ENCODE measurements around the gene PLK5.

Gene PLK5

GRCh38 chr19:1505991-1506881 is 17.6 kb upstream of the PLK5 start:
- Histone ChIP-seq H3K27ac (ENCODE audit: low read depth, low read length, poor library complexity, severe bottlenecking) (no peak overlapping the region), H3F3A (ENCODE audit: insufficient read depth, low read length) (no peaks in the 10 kb centered on the region), H3K79me2 (ENCODE audit: insufficient read depth, low read length) (no peaks in the 10 kb centered on the region), H3K9me2 (ENCODE audit: low read depth, low read length) (no peaks in the 10 kb centered on the region), H3K9ac (ENCODE audit: low read length) (no peak overlapping the region), H3K9me3 (ENCODE audit: low read length) (no peaks in the 10 kb centered on the region), H3K36me3 (ENCODE audit: insufficient read depth, low read length) (no peaks in the 10 kb centered on the region), H3K4me3 (ENCODE audit: low read depth, low read length, poor library complexity, severe bottlenecking) (no peak overlapping the region), H3K27me3 (ENCODE audit: insufficient read depth, low read length) (peaks cover 5% of the 10 kb centered on the region; the same call in 1 of the 2 replicates), H4K20me1 (ENCODE audit: insufficient read depth, low read length) (no peaks in the 10 kb centered on the region), H2AFZ (ENCODE audit: low read length) (no peak overlapping the region), H3K4me1 (ENCODE audit: insufficient read depth, low read length, severe bottlenecking) (no peaks in the 10 kb centered on the region), H3K4me2 (ENCODE audit: low read length) (no peak overlapping the region)
- TF ChIP-seq EZH2 (IDR thresholded peaks at IDR 0.05; ENCODE audit: borderline replicate concordance, low read length), result no peak
- TF ChIP-seq, protein P1, sequence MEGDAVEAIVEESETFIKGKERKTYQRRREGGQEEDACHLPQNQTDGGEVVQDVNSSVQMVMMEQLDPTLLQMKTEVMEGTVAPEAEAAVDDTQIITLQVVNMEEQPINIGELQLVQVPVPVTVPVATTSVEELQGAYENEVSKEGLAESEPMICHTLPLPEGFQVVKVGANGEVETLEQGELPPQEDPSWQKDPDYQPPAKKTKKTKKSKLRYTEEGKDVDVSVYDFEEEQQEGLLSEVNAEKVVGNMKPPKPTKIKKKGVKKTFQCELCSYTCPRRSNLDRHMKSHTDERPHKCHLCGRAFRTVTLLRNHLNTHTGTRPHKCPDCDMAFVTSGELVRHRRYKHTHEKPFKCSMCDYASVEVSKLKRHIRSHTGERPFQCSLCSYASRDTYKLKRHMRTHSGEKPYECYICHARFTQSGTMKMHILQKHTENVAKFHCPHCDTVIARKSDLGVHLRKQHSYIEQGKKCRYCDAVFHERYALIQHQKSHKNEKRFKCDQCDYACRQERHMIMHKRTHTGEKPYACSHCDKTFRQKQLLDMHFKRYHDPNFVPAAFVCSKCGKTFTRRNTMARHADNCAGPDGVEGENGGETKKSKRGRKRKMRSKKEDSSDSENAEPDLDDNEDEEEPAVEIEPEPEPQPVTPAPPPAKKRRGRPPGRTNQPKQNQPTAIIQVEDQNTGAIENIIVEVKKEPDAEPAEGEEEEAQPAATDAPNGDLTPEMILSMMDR (IDR thresholded peaks at IDR 0.05; ENCODE audit: low read length), result no peak

DNA sequence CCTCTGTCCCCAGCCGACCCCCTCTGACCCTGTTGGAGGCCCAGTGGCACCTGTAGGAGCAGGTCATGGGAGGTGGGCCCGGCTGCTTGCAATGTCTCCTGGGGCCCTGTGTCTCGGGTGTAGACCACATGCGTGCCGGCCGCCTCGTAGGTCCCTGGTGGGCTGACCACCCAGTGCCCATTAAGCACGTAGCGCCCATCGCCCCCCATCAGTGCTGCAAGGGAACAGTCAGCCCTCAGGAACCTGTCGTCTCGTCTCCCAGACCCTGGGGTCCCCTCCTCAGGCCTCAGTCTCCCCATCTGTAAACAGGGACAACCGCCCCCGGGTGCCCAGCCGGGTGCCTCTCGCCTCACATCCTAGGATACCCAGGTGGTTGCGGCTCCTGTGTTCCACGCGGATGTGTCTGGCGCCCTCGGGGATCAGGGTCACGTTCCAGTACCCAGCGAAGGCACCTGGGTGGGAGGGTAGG is 16.7 kb upstream of the PLK5 start:
- Histone ChIP-seq H3K79me2 (ENCODE audit: insufficient read depth, low read length) (no peaks in the 10 kb centered on the region), H3F3A (ENCODE audit: insufficient read depth, low read length) (no peaks in the 10 kb centered on the region), H3K4me1 (ENCODE audit: insufficient read depth, low read length, severe bottlenecking) (no peaks in the 10 kb centered on the region), H3K27ac (ENCODE audit: low read depth, low read length, poor library complexity, severe bottlenecking) (no peak overlapping the region), H3K4me2 (ENCODE audit: low read length) (no peak overlapping the region), H3K9me2 (ENCODE audit: low read depth, low read length) (no peaks in the 10 kb centered on the region), H2AFZ (ENCODE audit: low read length) (no peak overlapping the region), H3K36me3 (ENCODE audit: insufficient read depth, low read length) (no peaks in the 10 kb centered on the region), H3K27me3 (ENCODE audit: insufficient read depth, low read length) (peaks cover 5% of the 10 kb centered on the region), H4K20me1 (ENCODE audit: insufficient read depth, low read length) (no peaks in the 10 kb centered on the region), H3K9me3 (ENCODE audit: low read length) (no peaks in the 10 kb centered on the region), H3K4me3 (ENCODE audit: low read depth, low read length, poor library complexity, severe bottlenecking) (no peak overlapping the region), H3K9ac (ENCODE audit: low read length) (no peak overlapping the region)
- TF ChIP-seq, protein P1 (IDR thresholded peaks at IDR 0.05; ENCODE audit: low read length), result no peak
- TF ChIP-seq EZH2 (IDR thresholded peaks at IDR 0.05; ENCODE audit: borderline replicate concordance, low read length), result no peak

- TF ChIP-seq EZH2 (IDR thresholded peaks at IDR 0.05; ENCODE audit: borderline replicate concordance, low read length), result no peak
- TF ChIP-seq, protein P1 (IDR thresholded peaks at IDR 0.05; ENCODE audit: low read length), result no peak
- Histone ChIP-seq H3K36me3 (ENCODE audit: insufficient read depth, low read length) (no peaks in the 10 kb centered on the region), H3K9ac (ENCODE audit: low read length) (no peak overlapping the region), H3K4me3 (ENCODE audit: low read depth, low read length, poor library complexity, severe bottlenecking) (no peak overlapping the region), H3F3A (ENCODE audit: insufficient read depth, low read length) (no peaks in the 10 kb centered on the region), H3K27ac (ENCODE audit: low read depth, low read length, poor library complexity, severe bottlenecking) (no peak overlapping the region), H3K27me3 (ENCODE audit: insufficient read depth, low read length) (peaks cover 5% of the 10 kb centered on the region), H2AFZ (ENCODE audit: low read length) (no peak overlapping the region), H3K9me2 (ENCODE audit: low read depth, low read length) (no peaks in the 10 kb centered on the region), H3K79me2 (ENCODE audit: insufficient read depth, low read length) (no peaks in the 10 kb centered on the region), H4K20me1 (ENCODE audit: insufficient read depth, low read length) (no peaks in the 10 kb centered on the region), H3K4me2 (ENCODE audit: low read length) (no peak overlapping the region), H3K4me1 (ENCODE audit: insufficient read depth, low read length, severe bottlenecking) (no peaks in the 10 kb centered on the region), H3K9me3 (ENCODE audit: low read length) (no peaks in the 10 kb centered on the region)
Measured at GRCh38 chr19:1507763-1508506, 15.9 kb upstream of the PLK5 start.

Data from OCI-LY1 (cell line).